ENCODE data around the gene STT3A. TPM values are rescaled to one million over a fixed set of nuclear protein-coding genes. Genes with fewer than 3 reads are reported as not detected.

STT3A gene
- total RNA-seq, 1 donor from 2014 or later = 157 TPM

DNA sequence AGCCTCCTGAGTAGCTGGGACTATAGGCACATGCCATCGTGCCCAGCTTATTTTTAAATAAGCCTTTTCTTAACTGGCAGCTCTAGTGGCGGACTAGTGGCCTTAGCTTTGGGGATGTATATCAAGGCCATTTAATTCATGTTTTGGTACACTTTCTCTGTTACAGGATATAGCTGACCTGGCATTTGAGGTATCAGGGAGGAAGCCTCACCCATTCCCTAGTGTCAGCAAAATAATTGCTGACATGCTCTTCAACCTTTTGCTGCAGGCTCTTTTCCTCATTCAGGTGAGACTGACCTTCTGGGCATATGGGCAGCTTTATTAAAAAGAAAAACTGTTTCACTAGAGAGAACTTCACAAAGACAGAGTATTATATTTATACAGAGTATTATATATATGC, 13.9 kb upstream of the STT3A start:
- DNase-seq (ENCODE audit: extremely low spot score, unreplicated experiment) = no peak
- Mint-ChIP-seq H3K9me3 (no peaks in the 10 kb centered on the region), H3K27ac (no peak overlapping the region), H3K27me3 (no peaks in the 10 kb centered on the region), H3K36me3 (peaks cover 46% of the 10 kb centered on the region), H3K4me3 (no peak overlapping the region), H3K4me1 (ENCODE audit: unreplicated experiment) (no peaks in the 10 kb centered on the region)
- TF ChIP-seq, protein P1, sequence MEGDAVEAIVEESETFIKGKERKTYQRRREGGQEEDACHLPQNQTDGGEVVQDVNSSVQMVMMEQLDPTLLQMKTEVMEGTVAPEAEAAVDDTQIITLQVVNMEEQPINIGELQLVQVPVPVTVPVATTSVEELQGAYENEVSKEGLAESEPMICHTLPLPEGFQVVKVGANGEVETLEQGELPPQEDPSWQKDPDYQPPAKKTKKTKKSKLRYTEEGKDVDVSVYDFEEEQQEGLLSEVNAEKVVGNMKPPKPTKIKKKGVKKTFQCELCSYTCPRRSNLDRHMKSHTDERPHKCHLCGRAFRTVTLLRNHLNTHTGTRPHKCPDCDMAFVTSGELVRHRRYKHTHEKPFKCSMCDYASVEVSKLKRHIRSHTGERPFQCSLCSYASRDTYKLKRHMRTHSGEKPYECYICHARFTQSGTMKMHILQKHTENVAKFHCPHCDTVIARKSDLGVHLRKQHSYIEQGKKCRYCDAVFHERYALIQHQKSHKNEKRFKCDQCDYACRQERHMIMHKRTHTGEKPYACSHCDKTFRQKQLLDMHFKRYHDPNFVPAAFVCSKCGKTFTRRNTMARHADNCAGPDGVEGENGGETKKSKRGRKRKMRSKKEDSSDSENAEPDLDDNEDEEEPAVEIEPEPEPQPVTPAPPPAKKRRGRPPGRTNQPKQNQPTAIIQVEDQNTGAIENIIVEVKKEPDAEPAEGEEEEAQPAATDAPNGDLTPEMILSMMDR (conservative IDR thresholded peaks at IDR 0.05) = no peak

DNA sequence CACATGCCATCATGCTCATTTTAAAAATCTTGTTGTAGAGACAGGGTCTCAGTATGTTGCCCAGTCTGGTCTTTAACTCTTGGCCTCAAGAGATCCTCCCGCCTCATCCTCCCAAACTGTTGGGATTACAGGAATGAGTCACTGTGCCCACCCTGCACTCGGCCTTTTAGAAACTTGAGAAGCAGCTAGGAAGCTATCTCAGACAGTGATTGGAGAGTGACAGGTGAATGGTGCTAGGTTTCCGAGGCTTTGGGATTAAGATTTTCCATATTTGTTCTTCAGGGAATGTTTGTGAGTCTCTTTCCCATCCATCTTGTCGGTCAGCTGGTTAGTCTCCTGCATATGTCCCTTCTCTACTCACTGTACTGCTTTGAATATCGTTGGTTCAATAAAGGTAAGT, 12.8 kb upstream of the STT3A start:
- Mint-ChIP-seq H3K36me3 (peaks cover 51% of the 10 kb centered on the region), H3K4me3 (no peak overlapping the region)
- DNase-seq (ENCODE audit: extremely low spot score, unreplicated experiment) = no peak

DNA sequence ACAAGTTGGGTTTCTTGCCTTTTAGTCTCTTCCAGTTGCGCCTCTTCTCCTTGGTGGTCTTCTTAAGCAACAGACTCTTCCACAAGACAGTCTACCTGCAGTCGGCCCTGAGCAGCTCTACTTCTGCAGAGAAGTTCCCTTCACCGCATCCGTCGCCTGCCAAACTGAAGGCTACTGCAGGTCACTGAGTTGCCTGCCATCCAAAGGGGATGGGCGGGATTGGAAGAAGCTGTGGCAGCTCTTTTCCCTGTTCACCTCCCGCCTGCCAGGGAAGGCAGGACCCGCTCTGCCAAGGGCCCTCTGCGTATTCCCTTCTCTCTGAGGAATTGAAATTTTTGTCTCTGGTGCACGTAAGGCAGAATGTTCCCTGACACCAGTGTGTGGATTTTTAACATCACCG, 9.2 kb upstream of the STT3A start:
- no peak overlapping the region for H3K27ac Mint-ChIP-seq
- no peaks in the 10 kb centered on the region for H3K9me3 Mint-ChIP-seq
- DNase-seq (ENCODE audit: extremely low spot score, unreplicated experiment) = no peak
- no peaks in the 10 kb centered on the region for H3K27me3 Mint-ChIP-seq
- TF ChIP-seq, protein P1 (conservative IDR thresholded peaks at IDR 0.05) = no peak
- peaks cover 32% of the 10 kb centered on the region for H3K36me3 Mint-ChIP-seq
- H3K4me3 Mint-ChIP-seq = no peak overlapping the region
- peaks cover 4% of the 10 kb centered on the region for H3K4me1 Mint-ChIP-seq (ENCODE audit: unreplicated experiment)

More for the DNA sequence above, 12.8 kb upstream of the STT3A start:
- Mint-ChIP-seq H3K27ac (no peak overlapping the region), H3K9me3 (no peaks in the 10 kb centered on the region), H3K4me1 (ENCODE audit: unreplicated experiment) (no peaks in the 10 kb centered on the region), H3K27me3 (no peaks in the 10 kb centered on the region)
- TF ChIP-seq, protein P1 (conservative IDR thresholded peaks at IDR 0.05) = no peak

DNA sequence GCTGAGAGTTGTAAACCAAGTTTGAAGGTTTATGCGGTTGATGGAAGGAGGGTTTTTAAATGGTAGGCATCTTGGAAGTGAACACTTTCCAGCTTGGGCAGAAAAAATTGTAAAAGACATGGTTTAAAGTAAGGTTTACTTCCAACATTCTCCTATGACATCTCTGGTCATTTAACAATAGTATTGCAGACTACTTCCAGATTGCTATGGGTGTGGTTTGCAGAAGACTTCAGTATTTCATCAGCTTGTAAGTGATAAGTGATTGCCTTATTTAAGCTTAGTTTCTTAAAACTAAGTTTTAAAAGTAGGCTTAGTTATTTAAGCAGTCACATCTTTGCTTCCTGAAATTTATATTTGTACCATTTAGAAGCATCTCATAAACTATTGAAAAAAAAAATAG, 7.2 kb upstream of the STT3A start:
- H3K4me3 Mint-ChIP-seq = no peak overlapping the region
- H3K27ac Mint-ChIP-seq = no peak overlapping the region
- no peaks in the 10 kb centered on the region for H3K9me3 Mint-ChIP-seq
- no peaks in the 10 kb centered on the region for H3K27me3 Mint-ChIP-seq
- no peak for DNase-seq (ENCODE audit: extremely low spot score, unreplicated experiment)
- peaks cover 25% of the 10 kb centered on the region for H3K36me3 Mint-ChIP-seq
- peaks cover 5% of the 10 kb centered on the region for H3K4me1 Mint-ChIP-seq (ENCODE audit: unreplicated experiment)
- TF ChIP-seq, protein P1 (conservative IDR thresholded peaks at IDR 0.05) = no peak

DNA sequence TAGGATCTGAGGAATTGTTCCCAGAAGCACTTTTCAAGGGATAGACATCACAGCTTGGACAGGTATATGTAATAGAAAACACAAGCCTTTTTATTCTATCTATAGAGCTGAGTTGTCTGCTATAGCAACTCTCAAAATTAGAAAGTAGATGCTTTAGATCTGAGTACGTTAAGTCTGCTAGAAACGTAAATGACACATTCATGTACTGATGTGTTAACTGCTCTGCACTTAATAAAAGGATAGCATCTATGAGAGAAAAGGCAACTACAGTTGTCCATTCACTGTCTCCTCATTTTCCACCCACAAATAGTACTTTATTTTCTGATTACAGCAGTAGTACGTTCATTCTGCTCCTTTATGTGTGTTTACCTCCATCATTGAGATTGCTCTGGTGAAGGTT, 6.0 kb upstream of the STT3A start:
- Mint-ChIP-seq H3K36me3 (peaks cover 25% of the 10 kb centered on the region), H3K27ac (no peak overlapping the region), H3K9me3 (no peaks in the 10 kb centered on the region), H3K4me1 (ENCODE audit: unreplicated experiment) (peaks cover 5% of the 10 kb centered on the region), H3K27me3 (no peaks in the 10 kb centered on the region), H3K4me3 (no peak overlapping the region)
- TF ChIP-seq, protein P1 (conservative IDR thresholded peaks at IDR 0.05) = no peak
- no peak for DNase-seq (ENCODE audit: extremely low spot score, unreplicated experiment)

DNA sequence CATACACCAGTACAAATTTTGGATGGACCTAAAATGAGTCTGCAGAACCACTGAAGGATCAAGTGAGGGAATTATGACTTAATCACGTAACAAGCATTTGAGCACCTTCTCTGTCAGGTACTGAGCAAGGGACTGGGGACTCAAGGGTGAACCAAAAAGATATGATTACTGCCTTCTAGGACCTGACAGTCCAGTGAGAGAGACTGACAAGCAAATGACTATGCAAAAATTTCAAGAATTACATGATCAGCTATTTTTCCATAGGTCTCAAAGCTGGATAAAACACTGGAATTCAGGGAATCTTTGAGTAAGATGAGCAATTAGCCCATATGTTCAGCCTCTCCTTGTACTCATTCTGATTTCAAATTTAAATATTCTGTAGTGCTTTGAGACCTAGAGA, 5.2 kb upstream of the STT3A start:
- Mint-ChIP-seq H3K4me3 (no peak overlapping the region), H3K4me1 (ENCODE audit: unreplicated experiment) (peaks cover 5% of the 10 kb centered on the region), H3K27ac (no peak overlapping the region), H3K36me3 (peaks cover 22% of the 10 kb centered on the region), H3K9me3 (no peaks in the 10 kb centered on the region), H3K27me3 (no peaks in the 10 kb centered on the region)
- DNase-seq (ENCODE audit: extremely low spot score, unreplicated experiment) = no peak
- TF ChIP-seq, protein P1 (conservative IDR thresholded peaks at IDR 0.05) = no peak

Data from type B pancreatic cell (in vitro differentiated cells).